CD4-positive, alpha-beta T cell treated with Interleukin-15 for 1 hour (primary cell): ENCODE data around the gene GRK7.

Experiments used
- DNase-seq: peaks from one replicate; pipeline ENCODE4 v3.0.0-alpha.2; 2020

The GRK7 gene, protein sequence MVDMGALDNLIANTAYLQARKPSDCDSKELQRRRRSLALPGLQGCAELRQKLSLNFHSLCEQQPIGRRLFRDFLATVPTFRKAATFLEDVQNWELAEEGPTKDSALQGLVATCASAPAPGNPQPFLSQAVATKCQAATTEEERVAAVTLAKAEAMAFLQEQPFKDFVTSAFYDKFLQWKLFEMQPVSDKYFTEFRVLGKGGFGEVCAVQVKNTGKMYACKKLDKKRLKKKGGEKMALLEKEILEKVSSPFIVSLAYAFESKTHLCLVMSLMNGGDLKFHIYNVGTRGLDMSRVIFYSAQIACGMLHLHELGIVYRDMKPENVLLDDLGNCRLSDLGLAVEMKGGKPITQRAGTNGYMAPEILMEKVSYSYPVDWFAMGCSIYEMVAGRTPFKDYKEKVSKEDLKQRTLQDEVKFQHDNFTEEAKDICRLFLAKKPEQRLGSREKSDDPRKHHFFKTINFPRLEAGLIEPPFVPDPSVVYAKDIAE (N-terminal part only)

DNA sequence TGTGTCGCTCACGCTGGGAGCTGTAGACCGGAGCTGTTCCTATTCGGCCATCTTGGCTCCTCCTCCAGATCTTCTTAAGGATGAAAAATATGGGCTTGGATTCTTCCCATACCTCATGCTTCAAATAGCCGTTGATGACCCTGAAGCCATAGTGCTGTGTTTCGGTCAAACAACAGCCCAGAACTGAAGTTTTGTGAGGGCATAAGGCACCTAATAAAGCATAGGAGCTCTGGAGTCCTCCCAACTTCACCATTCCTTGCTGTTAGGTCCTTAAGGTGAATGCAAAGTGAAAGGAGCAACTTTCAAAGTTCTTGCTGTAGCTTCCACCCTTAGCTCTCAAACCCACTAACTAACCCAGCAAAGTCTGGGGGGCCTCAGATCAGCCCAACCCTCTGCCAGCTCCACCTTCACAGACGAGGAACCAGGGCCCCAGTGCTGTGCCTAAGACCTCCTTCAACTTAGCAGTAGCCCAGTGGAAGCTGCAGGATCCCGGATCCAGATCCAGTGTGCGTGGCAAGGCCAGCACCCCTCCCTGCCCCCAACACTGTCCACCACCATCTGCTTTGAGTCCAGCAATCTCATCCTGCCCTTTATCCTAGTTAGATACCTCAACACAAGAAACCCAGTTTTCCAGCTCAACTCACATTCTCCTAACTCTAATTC lies at the start of gene GRK7:
GRK7 (plus strand) TSS at position 321 of the 663 bp plus-strand sequence. CDS start 14,877 bp downstream, outside the sequence.
- no peak for DNase-seq

DNA sequence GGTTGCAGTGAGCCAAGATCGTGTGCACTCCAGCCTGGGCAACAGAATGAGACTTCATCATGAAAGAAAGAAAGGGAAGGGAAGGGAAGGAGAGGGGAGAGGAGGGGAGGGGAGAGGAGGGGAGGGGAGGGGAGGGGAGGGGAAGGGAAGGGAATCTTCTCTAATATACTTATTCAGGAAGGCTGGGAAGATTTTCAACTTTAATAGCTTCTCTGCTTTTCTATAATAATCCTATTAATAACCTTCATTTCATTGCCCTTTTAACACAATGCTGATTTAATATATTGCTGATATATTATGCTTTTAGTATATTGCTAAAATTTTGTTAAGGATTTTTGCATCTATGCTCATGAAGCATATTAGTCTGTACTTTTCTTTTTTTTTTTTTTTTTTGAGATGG lies 48.5 kb upstream of the GRK7 start:
- no peak for DNase-seq

DNA sequence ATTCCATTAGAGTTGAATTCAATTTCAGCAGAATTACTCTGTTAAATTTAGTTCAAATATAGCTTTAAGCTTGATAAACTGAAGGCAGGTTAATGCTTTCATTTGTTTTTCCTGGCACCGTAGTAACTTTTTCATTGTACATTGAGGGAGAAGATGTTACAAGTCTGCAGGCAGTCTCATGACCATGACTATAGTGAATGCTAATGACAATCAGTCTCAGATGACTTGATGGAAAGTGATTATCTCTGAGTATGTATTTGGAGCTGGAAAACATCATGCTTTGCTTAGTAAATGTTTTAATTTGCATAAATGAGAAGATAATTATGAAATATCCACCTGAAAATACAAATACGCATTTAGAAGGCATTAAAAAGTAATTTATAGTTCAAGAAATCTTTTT lies 41.1 kb upstream of the GRK7 start:
- DNase-seq = no peak

DNA sequence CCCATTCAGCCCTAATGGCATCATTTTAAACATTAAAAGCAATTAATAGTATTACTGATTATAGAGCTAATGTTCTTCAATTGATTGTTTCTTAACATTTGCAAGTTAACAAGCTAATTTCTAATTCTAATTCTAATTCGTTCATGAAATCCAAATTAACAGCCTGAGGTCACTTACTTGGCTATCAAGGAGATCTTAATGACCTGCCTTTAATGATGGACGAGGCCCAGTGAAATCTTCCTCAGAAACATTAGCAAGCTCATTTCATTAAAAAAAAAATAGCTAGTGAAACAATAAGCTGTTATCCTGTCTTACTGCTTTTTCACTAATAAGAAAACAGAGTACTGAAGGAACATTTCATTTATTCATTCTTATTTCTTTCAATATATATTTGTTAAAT lies 40.6 kb upstream of the GRK7 start:
- DNase-seq = no peak

DNA sequence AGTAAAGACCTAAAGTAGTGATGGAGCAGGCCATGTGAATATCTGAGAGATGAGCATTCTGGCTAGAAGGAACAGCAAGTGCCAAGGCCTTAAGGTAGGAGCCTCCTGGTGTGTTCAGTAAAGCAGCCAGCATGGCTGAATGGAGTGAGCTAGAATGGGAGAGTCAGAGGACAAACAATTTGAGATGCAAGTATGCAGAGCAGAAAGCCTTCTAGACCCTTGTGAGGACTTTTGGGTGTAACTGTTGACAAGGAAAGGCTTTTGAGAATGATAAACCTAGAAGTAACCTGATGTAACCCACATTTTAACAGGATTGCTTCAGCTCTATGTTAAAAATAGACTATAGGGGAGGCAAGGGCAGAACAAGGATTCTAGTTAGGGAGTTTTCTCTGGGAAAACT lies 40.0 kb upstream of the GRK7 start:
- DNase-seq = no peak

DNA sequence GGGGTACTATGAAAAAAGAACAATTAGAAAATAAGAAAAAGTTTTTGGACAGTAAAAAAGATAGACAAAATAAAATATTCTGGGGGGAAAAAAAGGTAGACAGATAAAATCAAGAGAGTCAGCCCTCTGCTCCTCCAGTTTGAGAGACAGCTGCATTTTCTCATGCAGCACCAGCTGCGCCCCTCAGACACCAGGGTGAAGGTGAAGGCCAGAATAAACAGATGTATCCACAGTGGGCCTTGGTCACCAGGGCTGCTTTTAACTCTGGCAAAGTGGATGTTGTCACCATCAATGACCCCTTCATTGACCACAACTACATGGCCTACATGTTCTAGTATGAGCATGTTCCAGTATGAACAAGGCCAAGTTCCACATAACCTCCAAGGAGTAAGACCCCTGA lies 39.0 kb upstream of the GRK7 start:
- DNase-seq = no peak

DNA sequence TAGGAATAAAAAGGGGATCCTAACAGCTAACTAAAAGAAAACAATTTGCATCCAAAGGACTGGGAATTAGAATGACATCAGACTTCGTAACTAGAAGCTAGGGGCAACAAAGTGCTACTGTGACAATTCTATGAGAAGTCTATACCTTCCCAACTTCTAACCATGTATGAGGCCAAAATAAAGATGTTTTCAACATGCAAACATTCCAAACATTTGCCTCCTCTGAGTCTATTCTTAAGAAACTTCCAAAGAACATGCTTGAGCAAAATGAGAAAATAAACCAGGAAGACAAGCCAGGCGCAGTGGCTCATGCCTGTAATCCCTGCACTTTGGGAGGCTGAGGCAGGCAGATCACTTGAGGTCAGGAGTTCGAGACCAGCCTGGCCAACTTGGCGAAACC lies 38.2 kb upstream of the GRK7 start:
- no peak for DNase-seq

DNA sequence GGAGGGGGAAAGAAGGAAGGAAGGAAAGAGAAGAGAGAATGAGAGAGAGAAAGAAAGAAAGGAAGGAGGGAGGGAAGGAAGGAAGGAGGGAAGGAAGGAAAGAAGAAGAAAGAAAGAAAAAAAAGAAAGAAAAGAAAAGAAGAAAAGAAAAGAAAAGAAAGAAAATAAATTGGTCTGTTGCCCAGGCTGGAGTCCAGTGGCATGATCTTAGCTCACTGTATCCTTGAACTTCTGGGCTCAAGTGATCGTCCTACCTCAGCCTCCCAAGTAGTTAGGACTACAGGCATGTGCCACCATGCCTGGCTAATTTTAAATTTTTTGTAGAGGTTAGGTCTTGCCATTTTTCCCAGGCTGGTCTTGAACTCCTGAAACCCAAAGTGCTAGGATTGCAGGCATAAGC lies 36.7 kb upstream of the GRK7 start:
- no peak for DNase-seq

DNA sequence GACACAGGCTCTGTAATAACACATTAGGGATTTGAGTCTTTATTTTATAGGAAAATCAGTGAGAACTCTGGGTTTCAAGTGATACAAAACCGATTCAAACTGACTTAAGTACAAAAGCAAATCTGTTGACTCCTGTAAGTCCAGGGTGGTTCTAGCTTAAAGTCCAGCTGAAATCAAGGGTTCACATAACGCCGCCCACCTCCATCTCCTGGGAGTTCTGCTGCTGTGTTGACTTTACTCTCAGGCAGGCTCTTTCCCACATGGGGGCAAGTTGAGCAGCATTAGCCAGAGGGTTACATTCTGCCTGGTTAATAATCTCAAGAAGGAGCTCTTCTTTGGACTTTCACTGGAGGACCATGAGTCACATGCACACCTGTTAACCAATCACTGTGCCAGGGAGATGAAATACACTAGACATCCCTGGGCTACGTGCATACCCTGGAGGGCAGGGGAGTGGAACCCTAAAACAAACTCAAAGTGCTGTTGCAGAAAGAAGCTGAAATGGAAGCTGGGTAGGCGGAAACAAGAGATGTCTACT lies 34.8 kb upstream of the GRK7 start:
- no peak for DNase-seq

DNA sequence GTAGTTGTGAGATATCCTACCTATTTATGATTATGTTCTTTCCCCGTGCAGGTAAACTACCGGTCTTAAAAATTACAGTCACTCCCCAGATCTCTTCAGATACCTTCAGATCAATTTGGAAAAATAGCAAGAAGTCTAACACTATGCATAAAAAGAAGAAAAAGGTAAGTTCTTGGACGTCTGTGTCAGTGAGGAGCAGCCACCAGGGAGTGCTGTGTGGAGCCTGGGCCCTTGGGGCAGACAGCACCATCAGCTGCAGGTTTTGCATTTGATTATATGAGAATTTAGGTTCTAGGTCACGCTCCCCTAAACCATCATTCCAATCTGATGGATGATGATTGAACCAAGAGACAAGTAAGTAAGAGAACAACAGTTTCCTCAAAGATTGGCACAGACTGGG lies 34.0 kb upstream of the GRK7 start:
- no peak for DNase-seq

DNA sequence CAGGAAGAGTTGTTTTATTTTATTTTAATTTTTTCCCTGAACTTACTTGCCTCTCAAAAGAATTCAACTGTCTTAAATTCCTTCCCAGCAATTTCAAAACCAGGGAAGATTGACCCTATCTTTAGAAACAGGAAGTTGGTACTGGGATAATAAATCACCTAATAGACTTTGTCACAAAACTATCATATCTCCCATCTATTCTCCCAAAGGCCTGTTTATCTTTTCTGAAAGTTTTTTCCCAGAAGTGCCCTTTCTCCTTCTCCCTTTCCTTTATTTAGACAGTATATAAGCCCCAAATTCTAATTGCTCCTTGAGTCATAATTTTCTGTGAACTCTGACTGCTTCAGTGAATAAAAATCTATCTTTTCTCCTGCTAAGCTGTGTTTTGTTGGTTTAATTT lies 28.0 kb upstream of the GRK7 start:
- DNase-seq = no peak

DNA sequence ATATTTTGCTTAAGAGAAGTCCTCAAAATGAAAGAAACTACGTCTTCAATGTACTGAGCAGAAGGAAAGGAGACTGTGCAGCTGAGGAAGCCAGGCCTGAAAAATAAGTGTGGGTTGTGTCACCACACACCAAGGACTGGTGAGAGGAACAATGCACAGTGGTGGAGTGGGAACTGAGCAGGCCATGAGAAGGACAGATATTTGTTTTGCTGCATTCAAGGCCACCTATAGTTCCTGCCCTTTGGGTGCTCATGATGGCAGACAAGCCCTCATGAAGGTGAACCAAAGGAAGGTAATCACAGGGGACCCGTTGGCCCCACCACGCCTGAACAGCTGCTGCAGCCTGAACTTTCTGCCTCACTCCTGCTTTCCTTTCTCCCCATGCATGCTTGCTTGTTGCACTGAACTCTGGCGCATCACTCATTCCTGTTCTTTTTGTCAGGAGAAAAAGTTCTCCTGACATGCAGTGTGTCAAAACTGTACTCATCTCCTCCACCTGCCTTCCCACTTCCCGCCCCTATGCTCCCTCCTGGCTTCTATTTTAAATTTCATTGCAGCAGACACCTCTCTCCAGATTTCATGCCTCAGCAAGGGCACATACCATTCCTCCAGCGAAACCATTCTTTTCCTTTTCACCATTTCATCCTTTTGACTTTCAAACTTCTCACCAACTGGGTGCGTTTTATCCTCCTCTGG lies 27.3 kb upstream of the GRK7 start:
- no peak for DNase-seq

DNA sequence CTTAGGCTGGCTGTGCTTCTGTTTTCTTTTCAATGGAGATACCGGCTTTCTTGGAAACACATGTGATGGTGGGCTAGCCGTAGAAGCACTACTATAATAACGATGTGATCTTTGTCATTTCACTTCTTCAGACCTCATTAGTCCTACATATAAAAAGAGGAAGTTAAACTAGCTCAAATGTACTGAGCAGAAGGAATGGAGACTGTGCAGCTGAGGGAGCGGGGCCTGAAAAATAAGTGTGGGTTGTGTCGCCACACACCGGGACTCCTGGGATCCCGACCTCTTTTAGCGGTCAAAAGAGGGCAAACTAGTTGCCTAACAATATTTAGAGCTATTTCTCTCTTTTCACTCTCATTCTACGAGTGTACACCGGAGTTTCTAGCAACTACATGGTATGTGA lies 26.1 kb upstream of the GRK7 start:
- peak; percentile 22 for DNase-seq

DNA sequence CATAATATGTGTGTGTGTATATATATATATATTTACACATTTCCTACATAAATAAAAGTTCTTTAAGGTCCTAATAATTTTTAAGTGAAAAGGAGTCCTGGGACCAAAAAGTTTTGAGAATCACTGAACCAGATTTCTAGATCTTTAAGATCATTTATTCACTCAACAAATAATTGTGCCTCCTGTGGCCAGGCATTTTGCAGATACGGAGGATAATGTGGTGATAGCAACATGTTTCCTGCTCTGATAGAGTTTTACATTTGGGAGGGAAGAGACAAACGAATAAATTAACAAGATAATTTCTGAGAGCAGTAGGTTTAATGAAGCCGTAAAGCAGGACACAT lies 25.6 kb upstream of the GRK7 start:
- no peak for DNase-seq

DNA sequence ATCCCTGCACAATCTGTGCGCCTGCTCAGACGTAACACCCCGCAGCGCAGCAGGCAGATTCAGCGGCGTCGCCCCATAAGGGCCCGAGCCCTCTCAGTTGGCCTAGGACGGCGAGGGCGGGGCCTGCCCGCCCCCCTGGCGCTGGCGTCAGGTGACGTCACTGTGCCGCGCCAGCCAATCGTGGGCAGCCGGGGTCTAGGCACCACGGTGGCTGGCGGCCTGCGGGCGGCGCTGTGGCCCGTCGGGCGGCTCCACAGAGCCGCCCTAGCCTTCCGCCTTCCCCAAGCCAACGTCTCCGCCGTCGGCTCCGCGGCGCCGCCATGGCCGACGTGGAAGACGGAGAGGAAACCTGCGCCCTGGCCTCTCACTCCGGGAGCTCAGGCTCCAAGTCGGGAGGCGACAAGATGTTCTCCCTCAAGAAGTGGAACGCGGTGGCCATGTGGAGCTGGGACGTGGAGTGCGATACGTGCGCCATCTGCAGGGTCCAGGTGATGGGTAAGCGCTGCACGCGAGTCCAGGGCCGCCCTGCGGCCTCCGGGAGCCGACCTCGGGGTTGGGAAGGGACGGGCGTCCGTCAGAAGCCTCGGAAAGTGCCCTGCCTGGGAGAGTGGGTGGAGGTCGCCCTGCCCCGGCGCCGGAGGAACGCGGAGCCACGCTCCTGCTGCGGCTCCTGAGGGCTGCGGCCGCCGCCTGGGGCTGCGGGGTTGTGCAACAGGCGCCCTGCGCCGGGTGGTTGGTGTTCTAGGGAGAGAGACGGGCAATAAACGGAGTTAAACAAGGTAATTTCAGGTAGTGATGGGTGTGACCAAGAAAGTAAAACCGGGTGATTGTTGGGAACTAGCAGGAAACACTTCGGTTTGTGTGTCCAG lies 25.0 kb upstream of the GRK7 start, which contains the start of gene RNF7:
RNF7 (plus strand) TSS at position 277 of the 869 bp plus-strand sequence; CDS start at position 321, 44 bp downstream.
- DNase-seq = peak; percentile 98

DNA sequence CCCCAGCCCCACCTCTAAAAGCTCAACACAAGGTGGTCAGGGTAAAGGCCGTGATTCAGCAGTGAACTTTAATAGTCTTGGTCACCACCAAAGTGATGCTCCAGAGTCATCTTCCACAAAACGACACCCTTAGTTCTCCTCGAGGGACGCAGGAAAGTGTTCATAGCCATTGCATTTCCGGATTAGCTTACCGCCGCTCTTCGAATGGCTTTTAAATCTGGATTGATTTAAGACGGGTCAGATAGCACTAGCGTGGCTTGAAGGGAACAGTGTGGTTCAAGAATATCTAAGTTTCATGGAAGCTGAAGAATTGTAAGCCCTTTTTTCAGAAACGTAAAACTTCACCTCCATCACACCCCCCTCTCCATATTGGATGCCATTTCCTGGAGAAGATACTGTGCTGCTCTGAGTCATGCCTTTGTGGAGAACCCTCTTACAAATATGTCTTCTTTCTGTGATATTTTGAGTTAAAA lies 24.3 kb upstream of the GRK7 start:
- DNase-seq = peak; percentile 21

DNA sequence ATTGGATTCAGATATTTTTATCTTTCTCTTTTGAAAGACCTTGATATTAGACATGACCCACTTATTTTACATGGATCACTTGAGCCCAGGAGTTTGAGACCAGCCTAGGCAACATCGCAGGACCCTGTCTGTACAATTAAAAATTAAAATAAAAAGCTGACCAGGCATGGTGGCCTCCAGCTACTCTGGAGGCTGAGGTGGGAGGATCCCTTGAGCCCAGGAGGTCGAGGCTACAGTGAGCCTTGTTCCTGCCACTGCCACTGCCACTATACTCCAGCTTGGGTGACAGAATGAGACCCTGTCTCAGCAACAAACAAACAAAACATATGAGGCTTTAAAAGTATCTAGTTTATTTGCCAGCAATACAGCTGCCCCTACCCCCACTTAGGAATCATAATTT lies 23.5 kb upstream of the GRK7 start:
- DNase-seq = no peak

DNA sequence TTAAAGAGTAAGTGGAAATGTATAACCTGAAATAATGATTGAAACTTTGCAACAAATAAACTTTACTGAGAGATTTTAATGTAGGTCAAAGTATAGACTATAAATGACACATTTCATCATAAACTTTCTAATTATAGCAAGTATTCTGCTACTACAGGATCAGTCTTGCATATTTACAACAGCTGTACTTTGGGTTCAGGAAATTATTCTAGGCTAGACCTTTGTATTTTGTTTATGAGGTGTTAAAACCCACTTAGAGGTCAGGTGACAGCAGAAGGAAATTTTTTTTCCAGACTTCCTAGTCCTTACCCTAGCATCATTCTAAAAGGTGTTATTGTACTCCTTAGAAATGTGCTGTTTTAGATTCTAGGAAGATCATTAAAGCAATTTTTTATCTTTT lies 22.9 kb upstream of the GRK7 start:
- no peak for DNase-seq

DNA sequence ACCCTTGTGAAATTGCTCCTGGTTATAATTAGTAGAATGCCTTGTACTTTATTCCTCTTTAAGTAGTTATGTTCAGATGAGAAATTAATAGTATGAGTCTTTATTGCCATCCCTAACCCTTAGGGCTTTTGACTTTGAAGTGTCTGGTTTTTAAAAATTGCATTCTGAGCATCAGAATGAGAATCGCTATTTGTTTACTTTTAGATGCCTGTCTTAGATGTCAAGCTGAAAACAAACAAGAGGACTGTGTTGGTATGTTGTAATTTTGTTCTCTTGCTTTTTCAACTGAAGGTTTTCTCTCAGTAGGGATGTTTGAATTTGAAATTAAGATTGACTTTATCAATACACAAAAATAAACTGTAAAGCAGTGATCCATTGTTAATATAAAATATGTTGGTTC lies 19.9 kb upstream of the GRK7 start:
- DNase-seq = no peak

DNA sequence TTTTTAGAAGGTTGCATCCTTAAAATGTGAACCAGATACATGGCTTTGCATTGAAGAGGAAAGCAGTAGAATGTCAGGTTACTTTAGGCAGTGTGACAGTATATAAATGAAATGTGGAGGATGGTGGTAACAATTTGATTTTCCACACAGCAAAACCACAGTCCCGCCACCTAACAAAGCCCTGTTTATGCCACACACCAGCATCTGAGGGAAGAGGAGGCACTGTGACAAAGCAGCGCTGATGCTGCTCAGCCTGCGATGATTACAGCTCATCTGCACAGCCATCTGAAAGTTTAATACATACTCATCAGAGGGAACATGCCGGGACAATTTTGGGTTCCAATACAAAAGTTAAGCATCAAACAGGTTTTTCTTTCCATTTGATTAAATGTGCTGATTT lies 16.2 kb upstream of the GRK7 start:
- DNase-seq = no peak

DNA sequence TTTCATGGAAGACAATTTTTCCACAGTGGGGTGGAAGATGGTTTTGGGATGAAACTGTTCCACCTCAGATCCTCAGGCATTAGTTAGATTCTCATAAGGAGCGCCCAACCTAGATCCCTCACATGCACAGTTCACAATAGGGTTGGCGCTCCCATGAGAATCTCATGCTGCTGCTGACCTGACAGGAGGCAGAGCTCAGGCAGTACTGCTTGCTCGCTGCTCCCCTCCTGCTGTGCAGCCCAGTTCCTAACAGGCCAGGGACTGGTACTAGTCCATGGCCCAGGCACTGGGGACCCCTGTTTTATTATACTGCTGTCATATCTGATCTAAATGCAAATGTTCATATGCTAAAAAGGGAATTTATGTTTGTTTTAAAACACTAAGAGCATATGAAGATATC lies 9.8 kb upstream of the GRK7 start:
- no peak for DNase-seq

DNA sequence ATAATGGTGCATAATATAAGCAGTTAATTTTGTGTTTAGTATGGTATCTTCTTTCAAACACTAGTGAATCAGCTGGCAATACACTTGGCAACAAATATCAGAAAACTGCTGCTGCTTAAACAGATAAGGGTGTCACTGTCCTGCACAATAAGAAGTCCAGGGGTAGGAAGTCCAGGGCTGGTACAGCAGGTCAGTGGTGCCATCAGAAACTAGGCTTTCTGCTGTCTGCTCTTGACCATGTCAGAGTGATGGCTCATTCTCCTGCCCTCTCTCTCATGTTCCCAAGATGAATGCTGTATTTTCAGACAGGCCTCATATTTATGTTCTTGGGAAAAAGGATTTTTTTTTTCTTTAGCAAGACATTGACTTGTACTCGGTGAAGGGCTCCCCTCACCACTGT lies 9.2 kb upstream of the GRK7 start:
- no peak for DNase-seq
